ENCODE results near the gene ACAD9.
A peak's percentile ranks its signal among the peaks of the same experiment; 100 is the strongest.
"Not testable (repeated sequence)": the region's sequence is repeated elsewhere in the genome, so short reads cannot be mapped to it uniquely, and the experiment has no call there.

Gene ACAD9

DNA sequence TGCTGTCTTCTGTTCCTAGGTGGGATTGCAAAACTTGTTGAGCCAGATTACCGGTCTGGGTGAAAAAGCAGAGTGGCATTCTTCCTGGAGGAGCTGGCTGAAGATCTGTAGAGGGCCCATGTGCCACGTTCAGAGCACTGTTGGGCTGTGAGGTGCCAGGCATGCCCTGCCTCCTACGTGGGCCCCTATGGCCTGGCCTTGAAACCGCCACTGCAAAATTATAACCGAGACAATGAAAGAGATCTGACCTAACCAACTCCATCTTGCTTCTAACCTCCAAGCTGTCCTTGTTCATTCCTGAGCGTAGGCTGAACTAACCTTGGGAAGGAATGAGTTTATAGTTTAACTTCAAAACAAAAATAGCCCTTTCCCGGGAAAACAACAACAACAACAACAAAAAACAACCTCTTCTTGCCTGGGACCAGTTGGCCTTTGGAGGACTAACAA lies 1.4 kb upstream of the ACAD9 start:
- in situ Hi-C loops (cut with MboI; ENCODE audit: low pct_unique_long_range_greater_than_20kb, low sequenced_read_pairs, unreplicated experiment), result no loop called here
- TF ChIP-seq, protein P1, sequence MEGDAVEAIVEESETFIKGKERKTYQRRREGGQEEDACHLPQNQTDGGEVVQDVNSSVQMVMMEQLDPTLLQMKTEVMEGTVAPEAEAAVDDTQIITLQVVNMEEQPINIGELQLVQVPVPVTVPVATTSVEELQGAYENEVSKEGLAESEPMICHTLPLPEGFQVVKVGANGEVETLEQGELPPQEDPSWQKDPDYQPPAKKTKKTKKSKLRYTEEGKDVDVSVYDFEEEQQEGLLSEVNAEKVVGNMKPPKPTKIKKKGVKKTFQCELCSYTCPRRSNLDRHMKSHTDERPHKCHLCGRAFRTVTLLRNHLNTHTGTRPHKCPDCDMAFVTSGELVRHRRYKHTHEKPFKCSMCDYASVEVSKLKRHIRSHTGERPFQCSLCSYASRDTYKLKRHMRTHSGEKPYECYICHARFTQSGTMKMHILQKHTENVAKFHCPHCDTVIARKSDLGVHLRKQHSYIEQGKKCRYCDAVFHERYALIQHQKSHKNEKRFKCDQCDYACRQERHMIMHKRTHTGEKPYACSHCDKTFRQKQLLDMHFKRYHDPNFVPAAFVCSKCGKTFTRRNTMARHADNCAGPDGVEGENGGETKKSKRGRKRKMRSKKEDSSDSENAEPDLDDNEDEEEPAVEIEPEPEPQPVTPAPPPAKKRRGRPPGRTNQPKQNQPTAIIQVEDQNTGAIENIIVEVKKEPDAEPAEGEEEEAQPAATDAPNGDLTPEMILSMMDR (IDR thresholded peaks at IDR 0.05; ENCODE audit: extremely low read depth, insufficient read depth, missing control alignments), result no peak
- no peak for DNase-seq (ENCODE audit: low spot score)

DNA sequence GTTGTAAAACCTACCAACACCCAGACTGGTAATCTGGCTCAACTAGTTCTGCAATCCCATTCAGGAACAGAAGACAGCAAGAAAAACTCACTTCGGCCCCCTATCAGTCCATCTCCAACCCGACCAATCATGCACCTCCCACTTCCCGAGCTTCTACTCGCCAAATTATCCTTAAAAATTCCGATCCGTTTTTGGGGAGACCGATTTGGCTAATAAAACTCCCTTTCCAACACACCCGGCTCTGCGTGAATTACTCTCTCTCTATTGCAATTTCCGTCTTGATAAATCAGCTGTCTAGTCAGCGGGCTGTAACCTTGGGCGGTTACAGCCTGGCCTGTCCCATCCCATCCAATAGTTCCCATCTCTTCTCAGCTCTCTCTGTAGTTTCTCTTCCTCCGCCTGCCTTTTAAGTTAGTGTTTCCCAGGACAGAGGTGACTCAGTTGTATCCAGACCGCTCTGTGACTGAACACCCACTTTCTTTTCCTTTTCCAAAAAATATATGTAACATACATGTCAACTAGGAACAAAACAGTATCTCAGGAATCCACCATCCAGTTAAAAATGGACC lies 780 bp upstream of the ACAD9 start:
- DNase-seq (ENCODE audit: low spot score), result peak; percentile 31
- in situ Hi-C loops (cut with MboI; ENCODE audit: low pct_unique_long_range_greater_than_20kb, low sequenced_read_pairs, unreplicated experiment), result no loop called here
- TF ChIP-seq, protein P1 (IDR thresholded peaks at IDR 0.05; ENCODE audit: extremely low read depth, insufficient read depth, missing control alignments), result no peak

DNA sequence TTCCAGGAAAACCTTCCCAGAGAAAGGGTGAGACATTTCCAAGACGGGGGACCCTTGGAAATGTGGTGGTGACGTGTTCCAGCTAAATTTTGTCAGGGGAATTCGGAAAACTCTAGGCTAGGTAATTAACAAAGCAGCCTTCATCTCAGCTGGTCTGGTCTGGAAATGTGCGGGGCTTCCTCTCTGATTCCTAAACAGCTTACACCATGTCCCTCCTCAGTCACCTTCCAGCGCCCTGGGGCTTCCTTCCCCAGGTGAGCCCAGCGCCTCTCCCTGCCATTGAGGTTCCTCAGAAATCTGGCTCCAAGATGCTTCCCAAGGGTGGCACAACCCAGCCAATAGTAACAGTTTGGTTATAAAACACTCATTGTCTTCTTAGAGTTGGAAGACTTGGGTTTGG lies 571 bp downstream of the ACAD9 start:
- TF ChIP-seq, protein P1 (IDR thresholded peaks at IDR 0.05; ENCODE audit: extremely low read depth, insufficient read depth, missing control alignments), result no peak
- peak; percentile 31 for DNase-seq (ENCODE audit: low spot score)
- in situ Hi-C loops (cut with MboI; ENCODE audit: low pct_unique_long_range_greater_than_20kb, low sequenced_read_pairs, unreplicated experiment), result no loop called here

DNA sequence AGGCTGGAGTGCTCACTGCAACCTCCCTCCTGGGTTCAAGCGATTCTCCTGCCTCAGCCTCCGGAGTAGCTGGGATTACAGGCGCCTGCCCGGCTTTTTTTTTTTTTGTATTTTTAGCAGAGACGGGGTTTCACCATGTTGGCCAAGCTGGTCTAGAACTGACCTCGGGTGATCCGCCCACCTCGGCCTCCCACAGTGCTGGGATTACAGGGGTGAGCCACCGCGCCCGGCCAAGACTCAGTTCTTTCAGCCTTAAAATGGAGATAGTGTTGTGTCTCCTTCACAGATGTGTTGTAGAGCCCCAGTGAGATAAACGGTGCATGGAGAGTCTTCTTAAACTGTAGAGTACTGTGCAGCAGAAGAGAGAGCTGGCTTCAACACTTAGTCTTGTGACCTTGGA lies 1.0 kb downstream of the ACAD9 start:
- in situ Hi-C loops (cut with MboI; ENCODE audit: low pct_unique_long_range_greater_than_20kb, low sequenced_read_pairs, unreplicated experiment), result not testable (repeated sequence)

DNA sequence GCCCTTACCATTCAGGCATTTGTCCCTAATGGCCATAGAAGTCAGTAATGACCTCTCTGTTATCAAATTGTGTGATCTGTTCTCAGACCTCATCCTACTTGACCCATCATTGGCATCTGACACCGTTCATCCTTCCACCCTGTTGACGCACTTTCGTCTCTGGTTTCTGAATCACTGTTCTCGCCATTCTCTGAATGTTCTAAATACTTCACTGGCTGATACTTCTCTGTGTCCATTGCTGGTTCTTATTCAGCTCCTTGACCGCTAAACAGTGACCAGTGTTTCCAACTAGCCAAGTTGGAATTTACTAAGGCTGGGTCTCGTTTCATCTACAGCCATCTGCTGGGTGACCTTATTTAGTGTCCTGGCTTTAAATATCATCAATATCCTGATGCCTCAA lies 2.2 kb downstream of the ACAD9 start:
- in situ Hi-C loops (cut with MboI; ENCODE audit: low pct_unique_long_range_greater_than_20kb, low sequenced_read_pairs, unreplicated experiment), result no loop called here

More for the DNA sequence above, 1.0 kb downstream of the ACAD9 start:
- not testable (repeated sequence) for DNase-seq (ENCODE audit: low spot score)

DNA sequence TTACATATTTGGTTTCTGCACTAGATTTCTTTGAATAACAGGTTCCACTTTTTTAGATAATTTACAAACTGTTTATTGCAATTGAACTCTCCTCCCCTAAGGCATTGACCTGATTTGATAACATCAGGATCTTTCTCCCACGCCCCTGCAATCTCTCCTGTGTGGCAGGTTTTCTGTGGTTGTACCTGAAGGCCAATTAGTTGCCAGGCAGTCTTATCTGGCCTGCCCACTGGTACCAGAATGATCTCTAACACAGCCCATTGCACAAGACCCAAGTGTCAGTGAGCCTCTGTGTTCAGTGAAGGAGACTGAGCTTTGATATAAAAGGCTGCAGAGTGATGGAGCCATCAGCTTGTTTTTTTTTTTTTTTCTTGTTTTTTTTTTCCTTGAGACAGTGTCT lies 3.3 kb downstream of the ACAD9 start:
- in situ Hi-C loops (cut with MboI; ENCODE audit: low pct_unique_long_range_greater_than_20kb, low sequenced_read_pairs, unreplicated experiment), result no loop called here
- TF ChIP-seq, protein P1 (IDR thresholded peaks at IDR 0.05; ENCODE audit: extremely low read depth, insufficient read depth, missing control alignments), result no peak
- DNase-seq (ENCODE audit: low spot score), result no peak

More for the DNA sequence above, 2.2 kb downstream of the ACAD9 start:
- DNase-seq (ENCODE audit: low spot score), result no peak
- TF ChIP-seq, protein P1 (IDR thresholded peaks at IDR 0.05; ENCODE audit: extremely low read depth, insufficient read depth, missing control alignments), result no peak

DNA sequence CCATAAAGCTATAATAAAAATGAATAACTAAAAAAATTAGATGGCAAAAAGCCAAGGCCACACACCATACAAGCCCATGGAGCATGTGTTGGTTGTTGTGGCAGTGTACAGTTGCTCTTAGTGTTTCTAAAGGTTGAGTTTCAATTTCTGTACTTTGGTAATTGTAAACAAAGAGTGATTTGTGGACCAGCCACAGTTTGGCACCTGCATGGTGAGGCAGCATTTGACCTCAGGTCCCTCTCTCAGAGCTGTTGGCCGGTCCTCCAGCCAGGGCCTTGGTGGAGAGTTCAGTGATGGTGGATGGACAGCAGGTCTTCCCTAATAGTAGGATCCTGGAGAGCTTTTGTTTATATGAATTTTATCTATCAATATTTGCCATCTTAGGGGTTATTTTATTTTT lies 5.6 kb downstream of the ACAD9 start:
- in situ Hi-C loops (cut with MboI; ENCODE audit: low pct_unique_long_range_greater_than_20kb, low sequenced_read_pairs, unreplicated experiment), result no loop called here
- DNase-seq (ENCODE audit: low spot score), result no peak
- TF ChIP-seq, protein P1 (IDR thresholded peaks at IDR 0.05; ENCODE audit: extremely low read depth, insufficient read depth, missing control alignments), result no peak

Data from GM13977 (cell line).